Measurements from ENCODE around the gene ZNF532. TPM values are rescaled to one million over a fixed set of nuclear protein-coding genes. Genes with fewer than 3 reads are reported as not detected.

ZNF532 gene
- polyA plus RNA-seq, 3 donors, result 0.76 to 18.5 (median 1.7) TPM

- no peak overlapping the region for H3K4me3 Mint-ChIP-seq
- H3K9me3 Mint-ChIP-seq, result no peaks in the 10 kb centered on the region
- Histone ChIP-seq H3K9ac (ENCODE audit: insufficient read depth, low read length, poor library complexity, severe bottlenecking) (no peak overlapping the region), H4K20me1 (ENCODE audit: insufficient read depth, low read length) (no peaks in the 10 kb centered on the region), H3K4me1 (ENCODE audit: control insufficient read depth in 1 of 2, insufficient read depth in 2 of 2, low read length in 2 of 2) (no peaks in the 10 kb centered on the region), H3K4me2 (replicated peaks; ENCODE audit: extremely low read depth, low read length, poor library complexity, severe bottlenecking) (no peak overlapping the region), H3K27me3 (ENCODE audit: control insufficient read depth in 2 of 2, insufficient read depth in 2 of 2, low read length in 2 of 2) (no peaks in the 10 kb centered on the region), H3K79me2 (ENCODE audit: insufficient read depth, low read length) (no peaks in the 10 kb centered on the region), H3K9me3 (replicated peaks in 1 of 2; ENCODE audit: control insufficient read depth in 1 of 2, insufficient read depth in 1 of 2, low read length in 2 of 2) (no peaks in the 10 kb centered on the region), H3K4me3 (replicated peaks in 1 of 3; ENCODE audit: low read depth in 2 of 3, low read length in 3 of 3) (no peak overlapping the region), H3K27ac (ENCODE audit: low read depth in 1 of 2, low read length in 2 of 2) (no peak overlapping the region), H3K36me3 (replicated peaks in 1 of 2; ENCODE audit: control insufficient read depth in 1 of 2, insufficient read depth in 2 of 2, low read length in 2 of 2) (peaks cover 0 to 4% of the 10 kb centered on the region in 2 donors), H2AFZ (ENCODE audit: insufficient read depth, low read depth, low read length, poor library complexity, severe bottlenecking) (no peak overlapping the region)
- no peak for DNase-seq
- no peaks in the 10 kb centered on the region for H3K4me1 Mint-ChIP-seq
- TF ChIP-seq CTCF (IDR thresholded peaks at IDR 0.05), result no peak
- intact Hi-C loops (cut with micrococcal nuclease), result no loop called here
- no CpG with 5 or more reads among the region's 1 CpG for WGBS (ENCODE audit: insufficient coverage)
- H3K36me3 Mint-ChIP-seq, result peaks cover 0 to 14% of the 10 kb centered on the region in 2 donors
- H3K27me3 Mint-ChIP-seq (ENCODE audit: low read depth in 3 of 3), result peaks cover 0 to 3% (median 1%) of the 10 kb centered on the region in 3 donors
- H3K27ac Mint-ChIP-seq, result no peak overlapping the region
Observed at GRCh38 chr18:58949031-58949430, 84.4 kb downstream of the ZNF532 start.

GRCh38 chr18:58951986-58952702 lies 87.5 kb downstream of the ZNF532 start:
- Histone ChIP-seq H3K27me3 (ENCODE audit: control insufficient read depth in 2 of 2, insufficient read depth in 2 of 2, low read length in 2 of 2) (no peaks in the 10 kb centered on the region), H4K20me1 (ENCODE audit: insufficient read depth, low read length) (no peaks in the 10 kb centered on the region), H3K27ac (ENCODE audit: low read depth in 1 of 2, low read length in 2 of 2) (no peak overlapping the region), H3K4me1 (ENCODE audit: control insufficient read depth in 1 of 2, insufficient read depth in 2 of 2, low read length in 2 of 2) (no peaks in the 10 kb centered on the region), H2AFZ (ENCODE audit: insufficient read depth, low read depth, low read length, poor library complexity, severe bottlenecking) (no peak overlapping the region), H3K9me3 (replicated peaks in 1 of 2; ENCODE audit: control insufficient read depth in 1 of 2, insufficient read depth in 1 of 2, low read length in 2 of 2) (no peaks in the 10 kb centered on the region), H3K9ac (ENCODE audit: insufficient read depth, low read length, poor library complexity, severe bottlenecking) (no peak overlapping the region), H3K4me3 (replicated peaks in 1 of 3; ENCODE audit: low read depth in 2 of 3, low read length in 3 of 3) (no peak overlapping the region), H3K79me2 (ENCODE audit: insufficient read depth, low read length) (no peaks in the 10 kb centered on the region), H3K36me3 (replicated peaks in 1 of 2; ENCODE audit: control insufficient read depth in 1 of 2, insufficient read depth in 2 of 2, low read length in 2 of 2) (peaks cover 0 to 4% of the 10 kb centered on the region in 2 donors), H3K4me2 (replicated peaks; ENCODE audit: extremely low read depth, low read length, poor library complexity, severe bottlenecking) (no peak overlapping the region)
- no peak overlapping the region for H3K27ac Mint-ChIP-seq
- TF ChIP-seq CTCF (IDR thresholded peaks at IDR 0.05), result no peak
- WGBS (ENCODE audit: insufficient coverage), result 80% methylated on average over 1 of the region's 4 CpGs
- DNase-seq, result no peak
- peaks cover 0 to 4% (median 3%) of the 10 kb centered on the region in 3 donors for H3K27me3 Mint-ChIP-seq (ENCODE audit: low read depth in 3 of 3)
- no peaks in the 10 kb centered on the region for H3K9me3 Mint-ChIP-seq
- no peak overlapping the region for H3K4me3 Mint-ChIP-seq
- peaks cover 0 to 15% of the 10 kb centered on the region in 2 donors for H3K36me3 Mint-ChIP-seq
- H3K4me1 Mint-ChIP-seq, result no peaks in the 10 kb centered on the region
- intact Hi-C loops (cut with micrococcal nuclease), result no loop called here

Data from CD14-positive monocyte (primary cell).